KOPT-K1 (cell line): ENCODE measurements around the gene CCR5.

Source experiments
- H3K27ac ChIP-seq: fragments of 200-600 bp; sonication (generic); 2 replicates; pipeline ENCODE4 v1.5.1; 2016; ENCODE audit warnings: antibody characterized with exemption, mild to moderate bottlenecking, low read depth, low read length; ENCODE audit not compliant: poor library complexity, severe bottlenecking
- H3K36me3 ChIP-seq: fragments of 200-600 bp; sonication (generic); 2 replicates; pipeline ENCODE4 v1.5.1; 2017; ENCODE audit warnings: antibody characterized with exemption, mild to moderate bottlenecking, low read length, moderate library complexity; ENCODE audit not compliant: insufficient read depth
- H3K9me3 ChIP-seq: fragments of 200-600 bp; sonication (generic); 2 replicates; pipeline ENCODE4 v1.5.1; 2017; ENCODE audit warnings: antibody characterized with exemption, low read length, mild to moderate bottlenecking; ENCODE audit not compliant: insufficient read depth, poor library complexity, severe bottlenecking

The CCR5 gene

DNA sequence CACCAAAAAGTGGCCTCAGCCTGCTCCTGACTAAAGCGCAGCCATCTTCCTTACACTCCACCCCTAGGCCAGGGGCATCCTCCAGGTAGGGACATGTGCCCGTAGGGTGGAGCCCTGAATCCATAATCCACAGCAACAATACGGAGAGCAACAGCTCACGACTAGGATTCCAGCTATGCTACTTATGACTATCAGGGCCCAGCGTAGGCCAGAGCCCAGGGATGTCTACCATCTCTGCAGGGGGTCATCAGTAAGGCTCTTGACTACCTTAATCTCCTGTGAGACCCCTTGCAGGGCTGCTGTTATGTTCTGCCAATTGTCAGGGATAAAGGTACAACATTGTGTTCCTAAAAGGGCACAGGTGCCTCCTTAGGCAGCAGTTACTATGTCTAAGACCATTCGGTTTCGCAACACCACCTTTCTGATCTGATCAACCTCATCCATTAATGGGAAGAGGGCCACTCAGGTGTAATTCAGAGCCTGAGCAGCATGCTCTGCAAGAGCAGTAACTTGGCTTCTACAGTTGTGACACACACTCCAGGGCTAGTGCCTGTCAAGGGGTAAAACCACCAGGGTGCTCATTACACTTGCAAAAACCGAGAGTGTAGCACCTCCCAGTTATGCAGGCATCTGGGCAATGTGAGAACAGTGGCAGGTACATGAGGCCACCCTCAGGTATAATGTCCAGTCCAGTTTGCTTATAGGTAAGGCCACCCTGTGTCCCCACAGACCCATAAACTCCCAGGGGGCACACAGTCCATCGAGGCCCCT is 47.3 kb downstream of the CCR5 start:
- H3K9me3 ChIP-seq, result no peaks in the 10 kb centered on the region
- no peaks in the 10 kb centered on the region for H3K36me3 ChIP-seq
- no peak overlapping the region for H3K27ac ChIP-seq

DNA sequence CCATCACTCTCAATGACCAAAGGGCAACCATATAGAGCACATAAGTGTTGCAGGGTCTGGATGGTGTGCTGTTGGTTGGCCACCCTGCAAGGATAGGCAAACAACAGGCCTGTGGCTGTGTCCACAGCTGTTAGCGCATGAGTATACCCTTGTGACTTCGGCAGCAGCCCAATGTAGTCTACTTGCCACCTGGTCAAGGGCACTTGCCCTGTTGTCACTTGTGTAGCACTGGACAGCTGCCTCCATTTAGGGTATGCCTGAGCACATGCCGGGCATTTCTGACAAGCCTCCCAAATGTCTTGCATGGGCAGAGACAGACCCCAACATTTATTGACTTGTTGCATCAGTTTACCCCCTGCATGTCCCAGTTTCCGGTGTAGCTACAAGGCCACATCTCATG is 49.1 kb downstream of the CCR5 start:
- no peaks in the 10 kb centered on the region for H3K36me3 ChIP-seq
- no peaks in the 10 kb centered on the region for H3K9me3 ChIP-seq
- H3K27ac ChIP-seq, result no peak overlapping the region

DNA sequence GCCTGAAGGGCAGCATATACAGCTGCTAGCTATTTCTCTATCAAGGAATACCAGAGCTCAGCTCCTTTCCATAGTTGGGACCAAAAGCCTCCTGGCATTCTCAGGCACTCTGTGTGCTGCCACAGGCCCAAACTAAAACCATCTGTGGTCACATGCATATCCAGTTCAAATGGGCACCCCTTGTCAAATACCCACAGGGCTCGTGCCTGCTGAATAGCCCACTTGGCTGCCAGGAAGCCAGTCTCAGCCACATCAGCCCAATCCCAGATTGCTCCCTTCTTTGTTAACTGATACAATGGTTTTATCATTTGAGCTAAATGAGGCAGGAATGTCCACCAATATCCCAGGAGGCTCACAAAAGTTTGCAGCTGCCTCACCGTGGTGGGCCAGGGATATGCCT is 50.2 kb downstream of the CCR5 start:
- Histone ChIP-seq H3K36me3 (no peaks in the 10 kb centered on the region), H3K27ac (no peak overlapping the region), H3K9me3 (no peaks in the 10 kb centered on the region)

DNA sequence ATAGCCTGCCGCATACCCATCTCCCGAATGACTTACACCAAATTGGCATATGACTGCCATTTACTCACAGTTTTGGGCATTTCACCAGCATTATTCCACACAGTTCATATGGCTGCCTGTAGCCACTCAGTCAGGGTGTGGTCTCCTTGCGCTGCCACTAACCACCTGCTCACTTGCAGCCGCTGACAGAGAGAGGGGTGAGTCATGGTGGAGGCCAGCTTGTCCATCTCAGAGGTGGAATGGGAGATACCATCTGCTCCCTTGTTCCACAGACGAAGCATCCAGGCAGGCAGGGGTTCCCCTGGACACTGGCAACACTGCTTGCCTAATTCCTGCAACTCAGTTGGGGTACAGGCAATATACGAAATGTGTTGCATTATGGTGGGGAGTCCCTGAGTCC is 51.9 kb downstream of the CCR5 start:
- H3K27ac ChIP-seq, result no peak overlapping the region
- H3K9me3 ChIP-seq, result no peaks in the 10 kb centered on the region
- H3K36me3 ChIP-seq, result no peaks in the 10 kb centered on the region

DNA sequence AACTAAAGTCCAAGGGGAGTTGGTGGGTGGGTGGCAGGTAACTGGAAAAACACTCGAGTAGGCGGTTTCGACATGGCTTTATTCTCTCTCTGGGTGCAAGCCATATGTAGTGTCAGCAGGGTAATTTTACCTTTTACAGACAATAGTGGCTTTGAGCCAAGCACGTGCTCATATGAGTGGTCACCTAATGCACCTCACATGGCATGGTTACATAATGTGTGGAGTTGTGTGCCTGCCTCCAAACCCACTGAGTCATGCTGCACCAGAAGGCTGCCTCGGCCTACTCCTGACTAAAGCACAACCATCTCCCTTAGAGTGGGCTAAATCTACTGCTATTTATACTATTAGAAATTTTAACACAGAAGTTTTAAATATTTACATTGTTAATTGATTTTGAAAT is 52.8 kb downstream of the CCR5 start:
- no peaks in the 10 kb centered on the region for H3K9me3 ChIP-seq
- H3K27ac ChIP-seq, result no peak overlapping the region
- H3K36me3 ChIP-seq, result no peaks in the 10 kb centered on the region
